Measurements from ENCODE around the gene SPOCD1.

SPOCD1 gene

DNA sequence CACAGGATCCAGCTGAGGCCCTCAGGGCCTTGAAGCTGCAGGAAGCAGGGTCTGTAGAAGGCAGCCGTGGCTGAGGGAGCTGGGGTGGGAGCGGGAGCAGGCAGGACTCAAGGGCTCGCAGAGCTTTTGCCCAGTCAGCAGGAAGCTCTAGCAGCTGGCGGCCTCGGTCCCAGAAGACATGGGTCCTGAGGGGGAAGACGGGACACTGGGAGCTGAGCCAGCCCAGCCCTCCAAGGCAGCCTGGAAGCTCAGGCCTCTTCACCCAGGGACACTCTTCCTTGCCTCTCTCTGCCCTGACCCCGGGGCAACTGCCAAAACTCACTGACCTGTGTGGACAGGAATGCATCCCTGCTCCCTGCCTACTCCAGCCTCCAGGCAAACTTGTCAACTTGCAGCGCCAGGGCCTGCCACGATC is 60.6 kb downstream of the SPOCD1 start:
- Histone ChIP-seq H3K27ac (replicated peaks) (no peak overlapping the region), H3K27me3 (ENCODE audit: insufficient read depth, poor library complexity, severe bottlenecking) (peaks cover 17% of the 10 kb centered on the region), H3K4me3 (replicated peaks; ENCODE audit: insufficient read depth, low read length) (no peak overlapping the region)
- no peak for DNase-seq (ENCODE audit: low read depth in 1 of 2, low spot score in 1 of 2)
- no peak for TF ChIP-seq GABPA (IDR thresholded peaks at IDR 0.05; ENCODE audit: low read depth)
- TF ChIP-seq, protein P1, sequence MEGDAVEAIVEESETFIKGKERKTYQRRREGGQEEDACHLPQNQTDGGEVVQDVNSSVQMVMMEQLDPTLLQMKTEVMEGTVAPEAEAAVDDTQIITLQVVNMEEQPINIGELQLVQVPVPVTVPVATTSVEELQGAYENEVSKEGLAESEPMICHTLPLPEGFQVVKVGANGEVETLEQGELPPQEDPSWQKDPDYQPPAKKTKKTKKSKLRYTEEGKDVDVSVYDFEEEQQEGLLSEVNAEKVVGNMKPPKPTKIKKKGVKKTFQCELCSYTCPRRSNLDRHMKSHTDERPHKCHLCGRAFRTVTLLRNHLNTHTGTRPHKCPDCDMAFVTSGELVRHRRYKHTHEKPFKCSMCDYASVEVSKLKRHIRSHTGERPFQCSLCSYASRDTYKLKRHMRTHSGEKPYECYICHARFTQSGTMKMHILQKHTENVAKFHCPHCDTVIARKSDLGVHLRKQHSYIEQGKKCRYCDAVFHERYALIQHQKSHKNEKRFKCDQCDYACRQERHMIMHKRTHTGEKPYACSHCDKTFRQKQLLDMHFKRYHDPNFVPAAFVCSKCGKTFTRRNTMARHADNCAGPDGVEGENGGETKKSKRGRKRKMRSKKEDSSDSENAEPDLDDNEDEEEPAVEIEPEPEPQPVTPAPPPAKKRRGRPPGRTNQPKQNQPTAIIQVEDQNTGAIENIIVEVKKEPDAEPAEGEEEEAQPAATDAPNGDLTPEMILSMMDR (IDR thresholded peaks at IDR 0.05; ENCODE audit: insufficient read depth, low read length): no peak
- TF ChIP-seq SPI1 (IDR thresholded peaks at IDR 0.05; ENCODE audit: borderline replicate concordance, low read depth): no peak
- TF ChIP-seq, protein P2, sequence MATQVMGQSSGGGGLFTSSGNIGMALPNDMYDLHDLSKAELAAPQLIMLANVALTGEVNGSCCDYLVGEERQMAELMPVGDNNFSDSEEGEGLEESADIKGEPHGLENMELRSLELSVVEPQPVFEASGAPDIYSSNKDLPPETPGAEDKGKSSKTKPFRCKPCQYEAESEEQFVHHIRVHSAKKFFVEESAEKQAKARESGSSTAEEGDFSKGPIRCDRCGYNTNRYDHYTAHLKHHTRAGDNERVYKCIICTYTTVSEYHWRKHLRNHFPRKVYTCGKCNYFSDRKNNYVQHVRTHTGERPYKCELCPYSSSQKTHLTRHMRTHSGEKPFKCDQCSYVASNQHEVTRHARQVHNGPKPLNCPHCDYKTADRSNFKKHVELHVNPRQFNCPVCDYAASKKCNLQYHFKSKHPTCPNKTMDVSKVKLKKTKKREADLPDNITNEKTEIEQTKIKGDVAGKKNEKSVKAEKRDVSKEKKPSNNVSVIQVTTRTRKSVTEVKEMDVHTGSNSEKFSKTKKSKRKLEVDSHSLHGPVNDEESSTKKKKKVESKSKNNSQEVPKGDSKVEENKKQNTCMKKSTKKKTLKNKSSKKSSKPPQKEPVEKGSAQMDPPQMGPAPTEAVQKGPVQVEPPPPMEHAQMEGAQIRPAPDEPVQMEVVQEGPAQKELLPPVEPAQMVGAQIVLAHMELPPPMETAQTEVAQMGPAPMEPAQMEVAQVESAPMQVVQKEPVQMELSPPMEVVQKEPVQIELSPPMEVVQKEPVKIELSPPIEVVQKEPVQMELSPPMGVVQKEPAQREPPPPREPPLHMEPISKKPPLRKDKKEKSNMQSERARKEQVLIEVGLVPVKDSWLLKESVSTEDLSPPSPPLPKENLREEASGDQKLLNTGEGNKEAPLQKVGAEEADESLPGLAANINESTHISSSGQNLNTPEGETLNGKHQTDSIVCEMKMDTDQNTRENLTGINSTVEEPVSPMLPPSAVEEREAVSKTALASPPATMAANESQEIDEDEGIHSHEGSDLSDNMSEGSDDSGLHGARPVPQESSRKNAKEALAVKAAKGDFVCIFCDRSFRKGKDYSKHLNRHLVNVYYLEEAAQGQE (IDR thresholded peaks at IDR 0.05; ENCODE audit: insufficient replicate concordance, low read depth): no peak
- TF ChIP-seq POLR2AphosphoS5 (IDR thresholded peaks at IDR 0.05; ENCODE audit: low read depth): no peak

DNA sequence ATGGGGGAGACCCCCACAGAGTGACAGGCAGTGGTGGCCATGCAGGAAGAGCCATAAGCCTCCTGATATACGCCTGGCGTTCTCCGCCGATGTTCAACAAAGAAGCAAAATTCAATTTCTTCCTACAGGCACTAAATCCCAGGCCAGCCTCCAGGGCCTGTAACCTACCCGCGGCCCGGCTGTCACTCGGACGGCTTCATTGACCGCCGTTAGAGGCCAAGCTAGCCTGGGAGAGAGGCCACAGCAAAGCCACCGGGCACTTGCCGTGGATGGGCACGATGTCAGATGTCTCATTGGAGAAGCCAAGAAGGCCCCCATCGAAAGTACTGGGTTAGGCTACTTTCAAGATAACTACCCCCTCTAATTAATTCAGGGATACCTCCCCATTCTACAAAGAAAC is 61.4 kb downstream of the SPOCD1 start:
- TF ChIP-seq, protein P1 (IDR thresholded peaks at IDR 0.05; ENCODE audit: insufficient read depth, low read length): no peak
- TF ChIP-seq POLR2AphosphoS5 (IDR thresholded peaks at IDR 0.05; ENCODE audit: low read depth) (no peak), SPI1 (IDR thresholded peaks at IDR 0.05; ENCODE audit: borderline replicate concordance, low read depth) (no peak), GABPA (IDR thresholded peaks at IDR 0.05; ENCODE audit: low read depth) (no peak)
- TF ChIP-seq, protein P2 (IDR thresholded peaks at IDR 0.05; ENCODE audit: insufficient replicate concordance, low read depth): no peak
- no peak overlapping the region for H3K27ac ChIP-seq (replicated peaks)
- peaks cover 9% of the 10 kb centered on the region for H3K27me3 ChIP-seq (ENCODE audit: insufficient read depth, poor library complexity, severe bottlenecking)
- DNase-seq (ENCODE audit: low read depth in 1 of 2, low spot score in 1 of 2): no peak
- no peak overlapping the region for H3K4me3 ChIP-seq (replicated peaks; ENCODE audit: insufficient read depth, low read length)

DNA sequence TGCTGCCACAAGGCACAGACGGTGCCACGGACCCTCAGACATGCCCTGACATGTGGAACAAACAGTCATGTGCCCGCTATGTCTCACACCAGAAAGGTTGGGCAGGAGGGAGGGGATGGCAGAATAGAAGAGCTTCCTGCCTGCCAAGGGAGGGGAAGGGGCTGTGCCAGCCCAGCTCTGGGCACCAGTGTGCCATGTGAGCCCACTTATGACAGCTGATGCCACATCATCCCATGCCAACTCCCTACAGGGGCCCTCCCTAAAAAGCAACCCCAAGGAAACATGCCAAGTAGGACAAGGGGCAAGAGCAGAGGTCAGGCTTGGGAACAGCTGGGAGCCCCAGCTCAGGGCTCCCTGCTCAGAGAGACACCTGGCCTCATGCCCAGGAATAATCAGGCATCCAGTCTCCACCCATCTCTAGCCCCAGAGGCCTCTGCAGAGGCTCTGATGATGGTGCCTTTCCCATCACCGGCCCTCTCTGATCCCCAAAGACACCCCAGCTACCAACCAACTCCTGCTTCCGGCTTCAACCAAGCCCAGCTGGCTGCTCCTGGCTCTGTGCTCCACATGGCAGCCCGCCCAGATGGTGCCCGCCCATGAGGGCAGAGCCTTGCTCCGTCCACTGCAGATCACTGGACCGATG is 62.0 kb downstream of the SPOCD1 start:
- TF ChIP-seq GABPA (IDR thresholded peaks at IDR 0.05; ENCODE audit: low read depth): no peak
- no peak for TF ChIP-seq SPI1 (IDR thresholded peaks at IDR 0.05; ENCODE audit: borderline replicate concordance, low read depth)
- no peak for TF ChIP-seq POLR2AphosphoS5 (IDR thresholded peaks at IDR 0.05; ENCODE audit: low read depth)
- TF ChIP-seq, protein P2 (IDR thresholded peaks at IDR 0.05; ENCODE audit: insufficient replicate concordance, low read depth): no peak
- TF ChIP-seq, protein P1 (IDR thresholded peaks at IDR 0.05; ENCODE audit: insufficient read depth, low read length): no peak
- Histone ChIP-seq H3K4me3 (replicated peaks; ENCODE audit: insufficient read depth, low read length) (no peak overlapping the region), H3K27me3 (ENCODE audit: insufficient read depth, poor library complexity, severe bottlenecking) (peaks cover 4% of the 10 kb centered on the region), H3K27ac (replicated peaks) (no peak overlapping the region)
- DNase-seq (ENCODE audit: low read depth in 1 of 2, low spot score in 1 of 2): no peak

Measured in HL-60 (cell line).